ENCODE data around the gene CCDC187.

DNA sequence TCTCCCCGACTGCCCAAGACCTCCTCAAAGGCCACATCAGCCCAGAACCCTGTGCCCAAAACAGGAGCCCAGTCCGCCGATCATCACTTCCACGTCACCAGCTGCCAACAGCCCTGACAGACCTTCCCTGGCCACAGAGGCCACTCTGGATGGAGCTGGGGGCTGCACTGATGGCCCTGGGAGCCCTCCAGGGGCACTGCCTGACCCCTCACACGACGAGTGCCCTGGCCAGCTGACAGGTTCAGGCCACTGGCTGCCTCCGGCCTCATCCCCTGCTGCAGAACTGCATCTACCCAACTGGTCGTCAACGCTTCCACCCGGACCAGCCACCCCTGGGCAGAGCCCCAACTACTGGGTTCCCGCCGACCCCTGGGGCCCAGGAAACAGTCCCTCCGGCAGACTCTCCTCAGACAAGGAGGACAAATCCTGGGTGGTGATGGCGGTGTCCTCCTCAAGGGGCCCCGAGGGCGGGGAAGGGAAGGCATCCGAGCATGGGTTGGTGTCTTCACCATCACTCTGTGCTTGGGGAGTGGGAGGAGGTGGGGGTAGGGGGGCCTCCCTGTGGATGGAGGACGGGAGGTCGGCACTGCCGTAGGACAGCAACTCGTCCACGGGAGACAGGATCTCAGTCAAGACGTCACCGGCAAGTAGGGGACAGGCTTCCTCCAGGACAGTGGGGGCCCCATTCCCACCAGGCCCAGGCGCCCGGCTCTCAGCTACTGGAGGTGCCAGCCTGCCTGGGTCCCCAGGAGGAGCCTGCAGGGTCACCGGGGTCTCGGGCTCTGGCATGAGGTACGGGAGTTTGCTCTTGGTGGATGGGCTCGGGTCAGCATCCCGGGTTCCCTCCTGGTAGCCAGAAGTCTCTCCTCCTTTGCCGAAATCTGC lies 50.4 kb downstream of the CCDC187 start:
- TF ChIP-seq, protein P1, sequence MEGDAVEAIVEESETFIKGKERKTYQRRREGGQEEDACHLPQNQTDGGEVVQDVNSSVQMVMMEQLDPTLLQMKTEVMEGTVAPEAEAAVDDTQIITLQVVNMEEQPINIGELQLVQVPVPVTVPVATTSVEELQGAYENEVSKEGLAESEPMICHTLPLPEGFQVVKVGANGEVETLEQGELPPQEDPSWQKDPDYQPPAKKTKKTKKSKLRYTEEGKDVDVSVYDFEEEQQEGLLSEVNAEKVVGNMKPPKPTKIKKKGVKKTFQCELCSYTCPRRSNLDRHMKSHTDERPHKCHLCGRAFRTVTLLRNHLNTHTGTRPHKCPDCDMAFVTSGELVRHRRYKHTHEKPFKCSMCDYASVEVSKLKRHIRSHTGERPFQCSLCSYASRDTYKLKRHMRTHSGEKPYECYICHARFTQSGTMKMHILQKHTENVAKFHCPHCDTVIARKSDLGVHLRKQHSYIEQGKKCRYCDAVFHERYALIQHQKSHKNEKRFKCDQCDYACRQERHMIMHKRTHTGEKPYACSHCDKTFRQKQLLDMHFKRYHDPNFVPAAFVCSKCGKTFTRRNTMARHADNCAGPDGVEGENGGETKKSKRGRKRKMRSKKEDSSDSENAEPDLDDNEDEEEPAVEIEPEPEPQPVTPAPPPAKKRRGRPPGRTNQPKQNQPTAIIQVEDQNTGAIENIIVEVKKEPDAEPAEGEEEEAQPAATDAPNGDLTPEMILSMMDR (conservative IDR thresholded peaks at IDR 0.05; ENCODE audit: low read depth, low read length): no peak
- no peak for TF ChIP-seq MAZ (IDR thresholded peaks at IDR 0.05; ENCODE audit: borderline replicate concordance, low read depth, low read length)
